Ascending aorta (tissue), 2 donors: Measurements from ENCODE around the gene TRAPPC10. TPM values are rescaled to one million over a fixed set of nuclear protein-coding genes. Genes with fewer than 3 reads are reported as not detected.

Source experiments
- DNase-seq, 2 donors: peaks; one replicate each; pipeline ENCODE4 v3.0.0-alpha.2; 2019; ENCODE audit warnings: low spot score in 2 of 2
- H3K27ac ChIP-seq, 2 donors: fragments of 200-600 bp; sonication (generic); one replicate each; pipeline ENCODE4 v1.5.1; 2016 to 2017; ENCODE audit warnings: mild to moderate bottlenecking in 1 of 2
- H3K27me3 ChIP-seq: fragments of 200-600 bp; sonication (generic); one replicate; pipeline ENCODE4 v1.5.1; 2017
- H3K36me3 ChIP-seq, 2 donors: fragments of 200-600 bp; sonication (generic); one replicate each; pipeline ENCODE4 v1.5.1; 2016
- H3K4me1 ChIP-seq, 2 donors: fragments of 200-600 bp; sonication (generic); one replicate each; pipeline ENCODE4 v1.5.1; 2016 to 2017; ENCODE audit warnings: mild to moderate bottlenecking in 1 of 2
- H3K4me3 ChIP-seq, 2 donors: fragments of 200-600 bp; sonication (generic); one replicate each; pipeline ENCODE4 v1.5.1; 2016 to 2017; ENCODE audit warnings: mild to moderate bottlenecking in 1 of 2
- H3K9me3 ChIP-seq, 2 donors: fragments of 200-600 bp; sonication (generic); one replicate each; pipeline ENCODE4 v1.5.1; 2016
- intact Hi-C: fragments of 100-400 bp; cut with DNase I; formaldehyde crosslinking; loops from one replicate; pipeline ENCODE4 v1.15.1; 2023
- total RNA-seq: library from RNA; depleted of rRNA; stranded (reverse); fragments of >200 nt; gene quantifications from one replicate; pipeline ENCODE4 v1.1.0, GENCODE V29; 2016
- TF ChIP-seq, protein P1 (sequence below), 3 experiments: fragments of 200-600 bp in 2 of 3; fragments of 450-650 bp in 1 of 3; sonication (generic) in 2 of 3; IDR thresholded peaks; one replicate each; pipeline ENCODE4 v1.5.1; 2016 to 2019; ENCODE audit warnings: antibody characterized with exemption in 3 of 3, mild to moderate bottlenecking in 1 of 3, moderate library complexity in 1 of 3

Gene TRAPPC10, protein sequence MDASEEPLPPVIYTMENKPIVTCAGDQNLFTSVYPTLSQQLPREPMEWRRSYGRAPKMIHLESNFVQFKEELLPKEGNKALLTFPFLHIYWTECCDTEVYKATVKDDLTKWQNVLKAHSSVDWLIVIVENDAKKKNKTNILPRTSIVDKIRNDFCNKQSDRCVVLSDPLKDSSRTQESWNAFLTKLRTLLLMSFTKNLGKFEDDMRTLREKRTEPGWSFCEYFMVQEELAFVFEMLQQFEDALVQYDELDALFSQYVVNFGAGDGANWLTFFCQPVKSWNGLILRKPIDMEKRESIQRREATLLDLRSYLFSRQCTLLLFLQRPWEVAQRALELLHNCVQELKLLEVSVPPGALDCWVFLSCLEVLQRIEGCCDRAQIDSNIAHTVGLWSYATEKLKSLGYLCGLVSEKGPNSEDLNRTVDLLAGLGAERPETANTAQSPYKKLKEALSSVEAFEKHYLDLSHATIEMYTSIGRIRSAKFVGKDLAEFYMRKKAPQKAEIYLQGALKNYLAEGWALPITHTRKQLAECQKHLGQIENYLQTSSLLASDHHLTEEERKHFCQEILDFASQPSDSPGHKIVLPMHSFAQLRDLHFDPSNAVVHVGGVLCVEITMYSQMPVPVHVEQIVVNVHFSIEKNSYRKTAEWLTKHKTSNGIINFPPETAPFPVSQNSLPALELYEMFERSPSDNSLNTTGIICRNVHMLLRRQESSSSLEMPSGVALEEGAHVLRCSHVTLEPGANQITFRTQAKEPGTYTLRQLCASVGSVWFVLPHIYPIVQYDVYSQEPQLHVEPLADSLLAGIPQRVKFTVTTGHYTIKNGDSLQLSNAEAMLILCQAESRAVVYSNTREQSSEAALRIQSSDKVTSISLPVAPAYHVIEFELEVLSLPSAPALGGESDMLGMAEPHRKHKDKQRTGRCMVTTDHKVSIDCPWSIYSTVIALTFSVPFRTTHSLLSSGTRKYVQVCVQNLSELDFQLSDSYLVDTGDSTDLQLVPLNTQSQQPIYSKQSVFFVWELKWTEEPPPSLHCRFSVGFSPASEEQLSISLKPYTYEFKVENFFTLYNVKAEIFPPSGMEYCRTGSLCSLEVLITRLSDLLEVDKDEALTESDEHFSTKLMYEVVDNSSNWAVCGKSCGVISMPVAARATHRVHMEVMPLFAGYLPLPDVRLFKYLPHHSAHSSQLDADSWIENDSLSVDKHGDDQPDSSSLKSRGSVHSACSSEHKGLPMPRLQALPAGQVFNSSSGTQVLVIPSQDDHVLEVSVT
- total RNA-seq: 7.9 TPM

GRCh38 chr21:44011579-44012473 lies at the start of gene TRAPPC10:
TRAPPC10 (plus strand) TSS chr21:44012309; CDS start chr21:44012494, 185 bp downstream.
- no peaks in the 10 kb centered on the region for H3K9me3 ChIP-seq
- peaks cover 0 to 19% of the 10 kb centered on the region in 2 donors for H3K4me1 ChIP-seq
- H3K4me3 ChIP-seq: peak within 1 kb of the TSS; percentile 88 to 92
- H3K27me3 ChIP-seq: no peaks in the 10 kb centered on the region
- DNase-seq: peak; percentile 25 to 91
- TF ChIP-seq, protein P1, sequence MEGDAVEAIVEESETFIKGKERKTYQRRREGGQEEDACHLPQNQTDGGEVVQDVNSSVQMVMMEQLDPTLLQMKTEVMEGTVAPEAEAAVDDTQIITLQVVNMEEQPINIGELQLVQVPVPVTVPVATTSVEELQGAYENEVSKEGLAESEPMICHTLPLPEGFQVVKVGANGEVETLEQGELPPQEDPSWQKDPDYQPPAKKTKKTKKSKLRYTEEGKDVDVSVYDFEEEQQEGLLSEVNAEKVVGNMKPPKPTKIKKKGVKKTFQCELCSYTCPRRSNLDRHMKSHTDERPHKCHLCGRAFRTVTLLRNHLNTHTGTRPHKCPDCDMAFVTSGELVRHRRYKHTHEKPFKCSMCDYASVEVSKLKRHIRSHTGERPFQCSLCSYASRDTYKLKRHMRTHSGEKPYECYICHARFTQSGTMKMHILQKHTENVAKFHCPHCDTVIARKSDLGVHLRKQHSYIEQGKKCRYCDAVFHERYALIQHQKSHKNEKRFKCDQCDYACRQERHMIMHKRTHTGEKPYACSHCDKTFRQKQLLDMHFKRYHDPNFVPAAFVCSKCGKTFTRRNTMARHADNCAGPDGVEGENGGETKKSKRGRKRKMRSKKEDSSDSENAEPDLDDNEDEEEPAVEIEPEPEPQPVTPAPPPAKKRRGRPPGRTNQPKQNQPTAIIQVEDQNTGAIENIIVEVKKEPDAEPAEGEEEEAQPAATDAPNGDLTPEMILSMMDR (IDR thresholded peaks at IDR 0.05): no peak
- H3K27ac ChIP-seq: peak within 1 kb of the TSS; percentile 94 to 96
- intact Hi-C loops: loop anchor here (5.0 to 10.0 kb wide), 3 partner anchors 145 to 325 kb away; partner anchors contain the start of genes AGPAT3, CFAP410 and RRP1
- H3K36me3 ChIP-seq: no peaks in the 10 kb centered on the region

DNA sequence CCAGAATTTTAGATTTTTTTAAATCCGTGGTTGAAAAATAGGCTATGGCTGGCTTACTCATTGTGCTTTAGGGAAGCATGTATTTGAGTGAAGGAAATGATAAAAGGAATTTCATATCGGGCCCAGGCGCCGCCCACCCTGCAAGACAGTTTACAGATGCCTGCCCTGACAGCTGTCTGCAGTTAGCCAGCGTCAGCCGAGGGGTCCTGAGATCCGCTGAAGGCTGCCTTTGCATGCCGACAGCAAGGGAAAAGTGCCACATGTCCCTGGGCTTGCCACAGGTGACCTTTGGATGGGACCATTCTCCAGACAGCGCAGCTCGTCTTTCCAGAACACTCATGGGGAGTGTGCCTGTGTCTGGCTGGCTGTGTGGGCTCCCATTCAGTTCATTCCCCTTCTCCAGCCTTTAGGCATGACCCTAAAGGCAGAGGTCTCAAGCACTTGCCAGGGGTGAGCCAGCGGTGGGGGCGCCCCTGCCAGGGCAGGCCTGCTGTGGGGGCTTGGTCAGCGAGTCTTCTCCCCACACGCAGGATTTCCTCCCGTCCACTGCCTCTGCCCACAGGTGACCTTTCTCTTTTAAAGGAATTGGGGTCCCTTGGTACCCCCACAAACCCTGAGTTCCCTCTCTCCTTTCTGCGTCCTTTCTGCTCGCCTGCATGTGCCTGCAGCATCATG lies 46.1 kb upstream of the TRAPPC10 start:
- intact Hi-C loops: no loop called here
- peaks cover 21 to 55% of the 10 kb centered on the region in 2 donors for H3K36me3 ChIP-seq
- TF ChIP-seq, protein P1 (IDR thresholded peaks at IDR 0.05): no peak

GRCh38 chr21:43966946-43967512 lies 45.1 kb upstream of the TRAPPC10 start:
- H3K27ac ChIP-seq: no peak overlapping the region
- H3K4me3 ChIP-seq: no peak overlapping the region
- no peaks in the 10 kb centered on the region for H3K9me3 ChIP-seq
- peaks cover 31 to 59% of the 10 kb centered on the region in 2 donors for H3K36me3 ChIP-seq
- TF ChIP-seq, protein P1 (IDR thresholded peaks at IDR 0.05): no peak
- intact Hi-C loops: no loop called here
- no peaks in the 10 kb centered on the region for H3K4me1 ChIP-seq
- H3K27me3 ChIP-seq: no peaks in the 10 kb centered on the region
- DNase-seq: no peak

More for the DNA sequence above, 46.1 kb upstream of the TRAPPC10 start:
- no peak overlapping the region for H3K4me3 ChIP-seq
- DNase-seq: no peak
- H3K27ac ChIP-seq: no peak overlapping the region
- H3K9me3 ChIP-seq: no peaks in the 10 kb centered on the region
- no peaks in the 10 kb centered on the region for H3K4me1 ChIP-seq
- no peaks in the 10 kb centered on the region for H3K27me3 ChIP-seq

DNA sequence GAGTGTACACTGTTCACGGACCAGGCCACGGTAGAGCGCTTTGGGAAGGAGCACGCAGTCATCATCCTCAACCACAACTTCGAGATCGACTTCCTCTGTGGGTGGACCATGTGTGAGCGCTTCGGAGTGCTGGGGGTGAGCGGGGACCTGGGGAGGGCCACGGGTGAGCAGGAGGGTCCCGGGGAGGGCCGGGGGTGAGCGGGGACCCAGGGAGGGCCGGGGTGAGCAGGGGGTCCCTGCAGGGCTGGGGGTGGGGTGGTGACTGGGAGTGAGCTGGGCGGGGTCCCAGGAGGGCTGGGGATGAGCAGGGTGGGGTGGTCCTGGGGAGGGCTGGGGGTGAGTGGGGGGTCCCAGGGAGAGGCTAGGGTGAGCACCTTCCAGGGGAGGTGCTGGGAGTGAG lies 44.1 kb upstream of the TRAPPC10 start:
- Histone ChIP-seq H3K9me3 (no peaks in the 10 kb centered on the region), H3K4me1 (no peaks in the 10 kb centered on the region), H3K27ac (no peak overlapping the region), H3K4me3 (no peak overlapping the region), H3K27me3 (no peaks in the 10 kb centered on the region), H3K36me3 (peaks cover 37 to 67% of the 10 kb centered on the region in 2 donors)
- no peak for DNase-seq
- intact Hi-C loops: no loop called here
- TF ChIP-seq, protein P1 (IDR thresholded peaks at IDR 0.05): no peak
